Measurements from ENCODE around the gene COPZ1.

Gene COPZ1

DNA sequence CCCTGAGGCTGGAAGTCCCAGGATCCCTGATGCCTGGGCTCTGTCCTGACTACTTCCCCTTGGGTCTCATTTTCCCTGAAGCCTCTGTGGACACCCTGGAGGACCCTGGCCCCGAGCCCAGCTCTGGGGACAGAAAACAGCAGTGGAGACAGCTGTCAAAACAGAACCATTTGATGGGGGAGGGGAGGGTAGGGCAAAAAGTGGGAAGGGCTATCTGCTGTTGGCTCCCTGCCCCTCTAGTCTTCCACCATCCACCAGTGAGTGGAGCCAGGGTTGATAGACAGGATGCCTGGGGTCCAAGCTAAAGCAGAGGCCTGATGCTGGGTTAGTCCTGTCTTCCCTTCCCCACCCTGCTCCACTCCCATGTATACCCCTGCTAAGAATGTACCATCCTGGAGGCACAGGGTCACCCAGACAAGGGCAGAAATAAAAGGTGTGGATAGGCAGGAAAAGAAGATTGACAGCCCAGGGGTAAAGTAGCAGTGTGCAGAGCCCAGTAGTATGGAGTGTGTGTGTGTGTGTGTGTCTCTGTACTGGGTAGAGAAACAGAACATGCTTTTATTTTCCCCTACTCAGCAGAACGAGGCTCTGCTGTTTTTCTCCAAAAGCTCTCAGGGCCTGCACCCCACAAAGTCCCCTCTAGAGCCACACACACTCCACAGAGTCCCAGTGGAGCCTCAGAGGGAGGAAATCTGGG is 49.8 kb downstream of the COPZ1 start:
- no peak overlapping the region for H3K4me3 ChIP-seq (ENCODE audit: low read depth, low read length)
- in situ Hi-C loops (cut with HindIII; ENCODE audit: low sequenced_read_pairs), result loop anchor here (25.0 kb wide), 1 partner anchor 162 kb away; no protein-coding TSS in a partner anchor
- DNase-seq (ENCODE audit: low read depth, low spot score), result no peak
- TF ChIP-seq, protein P1, sequence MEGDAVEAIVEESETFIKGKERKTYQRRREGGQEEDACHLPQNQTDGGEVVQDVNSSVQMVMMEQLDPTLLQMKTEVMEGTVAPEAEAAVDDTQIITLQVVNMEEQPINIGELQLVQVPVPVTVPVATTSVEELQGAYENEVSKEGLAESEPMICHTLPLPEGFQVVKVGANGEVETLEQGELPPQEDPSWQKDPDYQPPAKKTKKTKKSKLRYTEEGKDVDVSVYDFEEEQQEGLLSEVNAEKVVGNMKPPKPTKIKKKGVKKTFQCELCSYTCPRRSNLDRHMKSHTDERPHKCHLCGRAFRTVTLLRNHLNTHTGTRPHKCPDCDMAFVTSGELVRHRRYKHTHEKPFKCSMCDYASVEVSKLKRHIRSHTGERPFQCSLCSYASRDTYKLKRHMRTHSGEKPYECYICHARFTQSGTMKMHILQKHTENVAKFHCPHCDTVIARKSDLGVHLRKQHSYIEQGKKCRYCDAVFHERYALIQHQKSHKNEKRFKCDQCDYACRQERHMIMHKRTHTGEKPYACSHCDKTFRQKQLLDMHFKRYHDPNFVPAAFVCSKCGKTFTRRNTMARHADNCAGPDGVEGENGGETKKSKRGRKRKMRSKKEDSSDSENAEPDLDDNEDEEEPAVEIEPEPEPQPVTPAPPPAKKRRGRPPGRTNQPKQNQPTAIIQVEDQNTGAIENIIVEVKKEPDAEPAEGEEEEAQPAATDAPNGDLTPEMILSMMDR (IDR thresholded peaks at IDR 0.05; ENCODE audit: low read depth, low read length), result no peak

DNA sequence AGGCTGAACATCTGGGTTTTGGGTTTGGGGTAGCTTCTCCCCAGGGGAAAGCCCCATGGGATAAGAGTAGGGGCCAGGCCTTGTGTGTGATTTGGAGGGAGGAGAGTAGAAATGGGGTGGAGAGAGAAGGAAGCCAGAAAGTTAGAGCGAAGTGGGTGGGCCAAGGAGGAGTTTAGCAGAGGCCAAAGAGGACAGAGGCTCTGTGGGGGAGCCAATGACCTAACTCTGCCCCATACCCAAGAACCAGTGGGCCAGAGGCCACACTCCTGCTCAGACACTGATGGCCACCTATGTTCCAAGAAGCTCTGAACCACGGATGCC is 50.3 kb downstream of the COPZ1 start:
- H3K4me3 ChIP-seq (ENCODE audit: low read depth, low read length), result no peak overlapping the region
- no peak for DNase-seq (ENCODE audit: low read depth, low spot score)
- TF ChIP-seq, protein P1 (IDR thresholded peaks at IDR 0.05; ENCODE audit: low read depth, low read length), result no peak
- in situ Hi-C loops (cut with HindIII; ENCODE audit: low sequenced_read_pairs), result no loop called here

DNA sequence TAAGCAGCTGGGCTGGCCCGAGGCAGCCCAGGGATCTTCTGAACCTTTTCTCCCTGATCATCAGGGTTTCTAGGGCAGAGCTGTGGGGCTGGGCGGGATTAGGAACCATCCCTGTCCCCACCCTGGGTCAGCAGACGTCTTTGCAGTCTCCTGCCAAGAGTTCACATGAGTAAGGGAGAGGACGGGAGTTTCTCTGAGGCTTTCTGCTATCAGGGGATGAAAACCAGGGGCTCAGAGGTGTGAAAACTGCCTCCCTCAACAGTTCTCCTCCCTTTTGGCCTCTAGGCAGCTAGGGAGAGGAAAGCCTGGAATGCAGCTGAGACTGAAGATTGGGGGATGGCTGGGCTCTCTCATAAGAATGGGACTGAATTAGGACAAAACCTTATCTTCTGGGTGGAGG is 51.7 kb downstream of the COPZ1 start:
- no peak overlapping the region for H3K4me3 ChIP-seq (ENCODE audit: low read depth, low read length)
- DNase-seq (ENCODE audit: low read depth, low spot score), result no peak
- TF ChIP-seq, protein P1 (IDR thresholded peaks at IDR 0.05; ENCODE audit: low read depth, low read length), result no peak
- in situ Hi-C loops (cut with HindIII; ENCODE audit: low sequenced_read_pairs), result no loop called here

DNA sequence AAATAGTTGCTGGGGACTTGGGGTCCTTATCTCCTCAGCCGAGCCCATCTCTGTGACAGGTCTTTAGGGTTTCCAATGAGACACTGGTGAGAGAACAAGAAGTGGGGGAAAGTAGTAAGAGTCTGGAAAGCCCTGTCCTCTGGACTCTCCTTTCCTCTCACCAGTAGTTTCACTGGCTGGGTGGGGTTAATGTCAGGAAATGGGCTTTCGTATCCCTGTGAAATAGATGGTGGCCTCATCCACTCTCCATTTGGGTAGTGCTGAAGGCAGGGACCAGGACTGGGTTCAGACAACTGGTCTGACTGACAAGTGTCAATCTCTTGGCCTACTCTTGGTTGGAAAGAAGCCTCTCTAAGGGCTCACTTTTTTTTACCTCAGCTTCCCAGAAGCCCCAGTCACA is 52.1 kb downstream of the COPZ1 start:
- TF ChIP-seq, protein P1 (IDR thresholded peaks at IDR 0.05; ENCODE audit: low read depth, low read length), result no peak
- H3K4me3 ChIP-seq (ENCODE audit: low read depth, low read length), result no peak overlapping the region
- DNase-seq (ENCODE audit: low read depth, low spot score), result no peak
- in situ Hi-C loops (cut with HindIII; ENCODE audit: low sequenced_read_pairs), result no loop called here

DNA sequence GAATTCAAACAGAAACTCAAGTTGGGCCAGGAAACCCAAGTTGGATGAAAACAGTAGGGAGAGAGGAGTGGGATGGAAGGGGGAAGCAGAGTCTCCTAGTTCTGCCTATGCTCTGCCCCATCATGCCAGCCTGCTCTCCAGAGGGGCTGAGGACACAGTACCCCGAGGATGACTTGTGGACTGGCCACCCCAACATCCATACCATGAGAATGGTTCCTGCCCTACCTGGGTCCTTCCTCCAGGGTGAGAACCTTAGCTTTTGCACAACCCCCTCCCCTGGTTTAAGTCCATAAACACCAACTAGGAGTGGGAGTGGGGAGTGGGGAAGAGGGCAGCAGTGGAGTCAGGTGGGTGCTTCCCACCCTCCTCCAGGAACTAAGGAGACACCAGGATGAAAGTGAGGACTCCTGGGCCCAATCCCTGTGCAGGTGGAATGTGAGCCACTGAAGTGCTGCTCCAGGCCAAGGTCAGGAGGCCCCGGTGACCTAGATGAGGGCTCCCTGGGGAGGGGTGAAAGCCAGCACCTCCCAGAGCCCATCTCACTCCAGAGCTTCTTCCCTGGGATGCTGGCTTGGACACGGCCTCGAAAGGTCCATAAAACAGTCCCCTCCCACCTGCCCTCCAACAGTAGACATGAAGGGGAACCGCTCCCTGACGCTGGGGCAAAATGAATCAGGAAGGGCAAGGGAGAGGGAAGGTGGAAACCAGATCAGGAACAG is 53.0 kb downstream of the COPZ1 start:
- DNase-seq (ENCODE audit: low read depth, low spot score), result no peak
- no peak overlapping the region for H3K4me3 ChIP-seq (ENCODE audit: low read depth, low read length)
- TF ChIP-seq, protein P1 (IDR thresholded peaks at IDR 0.05; ENCODE audit: low read depth, low read length), result no peak
- in situ Hi-C loops (cut with HindIII; ENCODE audit: low sequenced_read_pairs), result no loop called here

DNA sequence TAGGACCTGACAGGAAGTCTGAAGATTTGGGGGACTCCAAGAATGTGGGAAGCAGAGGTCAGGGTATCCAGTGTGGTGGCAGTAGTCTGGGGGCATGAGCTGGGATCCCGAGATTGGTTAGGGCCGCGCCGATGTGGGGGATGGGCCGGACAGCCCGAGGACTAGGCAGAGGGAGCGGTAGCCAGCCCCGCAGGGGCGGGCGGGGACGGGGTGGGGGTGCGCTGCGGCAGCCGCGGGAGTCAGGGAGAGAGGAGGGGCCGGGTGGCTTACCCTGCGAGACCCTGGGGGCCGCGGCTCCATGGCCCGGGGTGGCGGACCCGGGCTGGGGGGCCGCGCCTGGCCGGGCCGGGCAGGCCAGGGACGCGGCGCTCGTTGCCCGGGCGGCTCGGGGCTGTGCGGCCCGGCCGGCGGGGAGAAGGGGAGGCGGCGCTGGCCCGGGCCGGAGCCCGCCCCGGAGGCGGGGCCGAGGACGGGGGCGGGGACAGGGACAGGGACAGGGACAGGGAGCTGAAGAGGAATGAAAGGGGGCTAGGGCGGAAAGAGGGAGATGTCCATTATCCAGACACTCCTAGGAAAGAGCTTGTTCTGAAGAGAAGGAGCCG is 54.0 kb downstream of the COPZ1 start:
- peak overlapping the region; percentile 48 for H3K4me3 ChIP-seq (ENCODE audit: low read depth, low read length)
- no peak for DNase-seq (ENCODE audit: low read depth, low spot score)
- TF ChIP-seq, protein P1 (IDR thresholded peaks at IDR 0.05; ENCODE audit: low read depth, low read length), result no peak
- in situ Hi-C loops (cut with HindIII; ENCODE audit: low sequenced_read_pairs), result no loop called here
